HepG2 (cell line): ENCODE data around the gene SNHG17. TPM values are rescaled to one million over a fixed set of nuclear protein-coding genes. Genes with fewer than 3 reads are reported as not detected.

Source experiments
- FOSL1 ChIP-seq: sonication (generic); formaldehyde crosslinking; IDR thresholded peaks from 2 replicates; pipeline ENCODE4 v1.9.0; 2021; ENCODE audit warnings: missing genetic modification reagents, borderline replicate concordance
- GFI1 ChIP-seq: sonication (generic); formaldehyde crosslinking; IDR thresholded peaks from 2 replicates; pipeline ENCODE4 v1.5.0; 2020; ENCODE audit warnings: missing genetic modification reagents, mild to moderate bottlenecking, borderline replicate concordance
- HDAC2 ChIP-seq: sonication (generic); formaldehyde crosslinking; IDR thresholded peaks from 2 replicates; pipeline ENCODE4 v1.4.0; 2020; ENCODE audit warnings: missing genetic modification reagents
- JUND ChIP-seq: sonication (generic); formaldehyde crosslinking; IDR thresholded peaks from 2 replicates; pipeline ENCODE4 v1.8.0; 2022; ENCODE audit warnings: mild to moderate bottlenecking, missing genetic modification reagents
- KDM3A ChIP-seq: IDR thresholded peaks from 2 replicates; pipeline ENCODE4 v1.6.1; 2018; ENCODE audit warnings: low read depth, missing compliant biosample characterization
- MAFG ChIP-seq: sonication (generic); formaldehyde crosslinking; IDR thresholded peaks from 2 replicates; pipeline ENCODE4 v1.5.1; 2020; ENCODE audit warnings: mild to moderate bottlenecking, missing genetic modification reagents
- MIER2 ChIP-seq: IDR thresholded peaks from 2 replicates; pipeline ENCODE4 v1.6.1; 2016; ENCODE audit warnings: missing biosample characterization, missing genetic modification reagents
- NCOA2 ChIP-seq: sonication (generic); formaldehyde crosslinking; IDR thresholded peaks from 2 replicates; pipeline ENCODE4 v1.8.0; 2022; ENCODE audit warnings: inconsistent platforms
- SIN3B ChIP-seq: fragments of 150-350 bp; IDR thresholded peaks from 2 replicates; pipeline ENCODE4 v1.6.1; 2014; ENCODE audit warnings: low read length
- SNRNP70 ChIP-seq: fragments of 200-400 bp; formaldehyde crosslinking; IDR thresholded peaks from 2 replicates; pipeline ENCODE4 v1.6.1; 2017; ENCODE audit warnings: mild to moderate bottlenecking, low read depth, low read length, moderate library complexity
- SRF ChIP-seq: IDR thresholded peaks from 2 replicates; pipeline ENCODE4 v1.6.1; 2011; ENCODE audit warnings: mild to moderate bottlenecking, low read depth, low read length, moderate library complexity
- ZEB1 ChIP-seq: IDR thresholded peaks from 2 replicates; pipeline ENCODE4 v1.6.1; 2012; ENCODE audit warnings: mild to moderate bottlenecking, low read depth, inconsistent platforms; ENCODE audit not compliant: insufficient replicate concordance
- ZKSCAN5 ChIP-seq: sonication (generic); formaldehyde crosslinking; IDR thresholded peaks from 2 replicates; pipeline ENCODE4 v1.5.1; 2020; ENCODE audit warnings: mild to moderate bottlenecking, missing genetic modification reagents
- ZNF10 ChIP-seq: sonication (generic); formaldehyde crosslinking; IDR thresholded peaks from 2 replicates; pipeline ENCODE4 v1.4.0; 2020; ENCODE audit warnings: mild to moderate bottlenecking, low read depth, missing genetic modification reagents, borderline replicate concordance
- ZNF567 ChIP-seq: sonication (generic); formaldehyde crosslinking; IDR thresholded peaks from 2 replicates; pipeline ENCODE4 v1.8.1; 2023; ENCODE audit warnings: mild to moderate bottlenecking, missing genetic modification reagents, borderline replicate concordance
- ZNF616 ChIP-seq: sonication (generic); formaldehyde crosslinking; IDR thresholded peaks from 2 replicates; pipeline ENCODE4 v1.5.0; 2020; ENCODE audit warnings: low read depth, mild to moderate bottlenecking, missing genetic modification reagents
- ZSCAN22 ChIP-seq: sonication (generic); formaldehyde crosslinking; IDR thresholded peaks from 2 replicates; pipeline ENCODE4 v1.4.0; 2020; ENCODE audit warnings: mild to moderate bottlenecking, missing genetic modification reagents
- ZSCAN31 ChIP-seq: sonication (generic); formaldehyde crosslinking; IDR thresholded peaks from 2 replicates; pipeline ENCODE4 v1.5.0; 2020; ENCODE audit warnings: low read depth, mild to moderate bottlenecking, missing genetic modification reagents
- polyA plus RNA-seq, 8 experiments: library from polyadenylated mRNA; depleted of rRNA in 3 of 8; stranded (reverse) in 7 of 8; unstranded in 1 of 8; fragments of >200 nt; fragmentation: Illumina TruSeq in 4 of 8; extraction: Trizol in 4 of 8; gene quantifications; 2 replicates each; pipeline versions ENCODE4 v1.2.1 to v1.2.3, GENCODE V29; 2011 to 2016; ENCODE audit warnings: low read depth in 4 of 8, missing spikeins in 1 of 8, mixed read lengths in 1 of 8; ENCODE audit not compliant: insufficient read depth in 1 of 8
- total RNA-seq, 5 experiments: library from RNA; depleted of rRNA; stranded (reverse); fragments of >200 nt; fragmentation: Illumina TruSeq; extraction: Trizol; gene quantifications; 2 replicates each; pipeline ENCODE4 v1.2.3, GENCODE V29; 2016; ENCODE audit warnings: low read depth in 1 of 5
- TF ChIP-seq, protein P1 (sequence below): sonication (generic); formaldehyde crosslinking; IDR thresholded peaks from 2 replicates; pipeline ENCODE4 v1.4.0; 2020; ENCODE audit warnings: missing genetic modification reagents
- TF ChIP-seq, protein P2 (sequence below): sonication (generic); formaldehyde crosslinking; conservative IDR thresholded peaks from 2 replicates; pipeline ENCODE4 v1.8.0; 2022; ENCODE audit warnings: missing genetic modification reagents
- TF ChIP-seq, protein P3 (sequence below), 2 experiments: IDR thresholded peaks; 2 replicates each; pipeline ENCODE4 v1.6.1; 2011 to 2012; ENCODE audit warnings: low read length in 2 of 2, borderline replicate concordance in 1 of 2, low read depth in 1 of 2, mild to moderate bottlenecking in 1 of 2, moderate library complexity in 1 of 2
- TF ChIP-seq, protein P4 (sequence below): IDR thresholded peaks from 2 replicates; pipeline ENCODE4 v1.6.1; 2016; ENCODE audit warnings: missing genetic modification reagents, missing compliant biosample characterization

SNHG17 gene
- total and polyA plus RNA-seq, 2 of the 13 experiments (the other 11 are each of a cell fraction or from before 2014, with no cell fraction given) = 26.2 to 41.2 TPM

DNA sequence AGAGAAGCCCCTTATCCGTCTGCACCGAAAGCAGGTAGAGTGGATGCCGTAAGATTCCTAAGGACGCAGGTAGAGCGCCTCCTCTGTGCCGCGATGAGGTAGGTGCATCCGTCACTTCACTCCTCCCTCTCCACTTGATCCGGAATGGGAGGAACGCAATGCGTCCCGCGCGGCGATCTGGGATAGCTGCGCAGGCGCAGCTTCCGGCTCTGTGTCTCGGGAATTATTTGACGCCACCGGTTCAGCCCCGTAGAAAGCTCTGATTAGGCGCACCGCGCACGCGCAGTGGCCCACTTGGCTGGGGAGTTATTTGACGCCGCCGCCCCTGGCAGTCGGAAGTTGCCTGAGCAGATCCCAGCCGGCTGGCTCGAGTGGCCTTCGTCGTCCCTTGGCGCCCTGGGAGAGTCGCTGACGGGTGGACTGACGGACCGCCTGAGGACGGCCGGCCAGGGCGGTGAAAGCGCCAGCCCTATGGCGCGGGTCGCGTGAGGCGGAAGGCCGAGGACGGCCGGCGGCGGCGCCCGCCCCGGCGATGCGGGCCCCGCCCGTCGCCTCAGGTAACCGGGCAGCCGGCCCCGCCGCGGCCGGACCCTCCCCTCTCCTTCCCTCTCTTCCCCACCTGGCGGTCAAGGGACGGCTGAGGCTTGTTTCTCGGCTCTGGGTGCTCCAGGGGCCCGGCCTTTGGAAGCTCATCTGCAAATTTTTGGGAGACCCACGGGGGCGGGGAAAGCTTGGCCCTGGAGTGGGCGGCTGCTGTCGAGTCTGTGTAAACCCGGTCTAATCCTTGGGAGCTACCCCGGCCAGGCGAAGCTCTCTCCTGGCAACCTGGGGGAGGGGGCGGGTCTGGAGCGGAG, 37.6 kb upstream of the SNHG17 start, which contains the start of gene RALGAPB (continued):
- TF ChIP-seq ZSCAN31 (CRISPR knock-in tag) = peak; percentile 99
- TF ChIP-seq FOSL1 (CRISPR knock-in tag) = no peak
- TF ChIP-seq, protein P1, sequence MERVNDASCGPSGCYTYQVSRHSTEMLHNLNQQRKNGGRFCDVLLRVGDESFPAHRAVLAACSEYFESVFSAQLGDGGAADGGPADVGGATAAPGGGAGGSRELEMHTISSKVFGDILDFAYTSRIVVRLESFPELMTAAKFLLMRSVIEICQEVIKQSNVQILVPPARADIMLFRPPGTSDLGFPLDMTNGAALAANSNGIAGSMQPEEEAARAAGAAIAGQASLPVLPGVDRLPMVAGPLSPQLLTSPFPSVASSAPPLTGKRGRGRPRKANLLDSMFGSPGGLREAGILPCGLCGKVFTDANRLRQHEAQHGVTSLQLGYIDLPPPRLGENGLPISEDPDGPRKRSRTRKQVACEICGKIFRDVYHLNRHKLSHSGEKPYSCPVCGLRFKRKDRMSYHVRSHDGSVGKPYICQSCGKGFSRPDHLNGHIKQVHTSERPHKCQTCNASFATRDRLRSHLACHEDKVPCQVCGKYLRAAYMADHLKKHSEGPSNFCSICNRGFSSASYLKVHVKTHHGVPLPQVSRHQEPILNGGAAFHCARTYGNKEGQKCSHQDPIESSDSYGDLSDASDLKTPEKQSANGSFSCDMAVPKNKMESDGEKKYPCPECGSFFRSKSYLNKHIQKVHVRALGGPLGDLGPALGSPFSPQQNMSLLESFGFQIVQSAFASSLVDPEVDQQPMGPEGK = peak; percentile 83
- TF ChIP-seq SNRNP70 = no peak
- TF ChIP-seq JUND (CRISPR knock-in tag) = no peak
- no peak for TF ChIP-seq MIER2 (CRISPR knock-in tag)
- peak; percentile 46; the same call in 1 of the 2 replicates for TF ChIP-seq NCOA2 (CRISPR knock-in tag)
- TF ChIP-seq ZKSCAN5 (CRISPR knock-in tag) = no peak
- TF ChIP-seq ZNF616 = no peak
- TF ChIP-seq KDM3A (CRISPR knock-in tag) = peak; percentile 81
- no peak for TF ChIP-seq ZSCAN22 (CRISPR knock-in tag)
- peak; percentile 10 for TF ChIP-seq SIN3B
- TF ChIP-seq GFI1 = peak; percentile 10; the same call in 1 of the 2 replicates
- TF ChIP-seq, protein P2, sequence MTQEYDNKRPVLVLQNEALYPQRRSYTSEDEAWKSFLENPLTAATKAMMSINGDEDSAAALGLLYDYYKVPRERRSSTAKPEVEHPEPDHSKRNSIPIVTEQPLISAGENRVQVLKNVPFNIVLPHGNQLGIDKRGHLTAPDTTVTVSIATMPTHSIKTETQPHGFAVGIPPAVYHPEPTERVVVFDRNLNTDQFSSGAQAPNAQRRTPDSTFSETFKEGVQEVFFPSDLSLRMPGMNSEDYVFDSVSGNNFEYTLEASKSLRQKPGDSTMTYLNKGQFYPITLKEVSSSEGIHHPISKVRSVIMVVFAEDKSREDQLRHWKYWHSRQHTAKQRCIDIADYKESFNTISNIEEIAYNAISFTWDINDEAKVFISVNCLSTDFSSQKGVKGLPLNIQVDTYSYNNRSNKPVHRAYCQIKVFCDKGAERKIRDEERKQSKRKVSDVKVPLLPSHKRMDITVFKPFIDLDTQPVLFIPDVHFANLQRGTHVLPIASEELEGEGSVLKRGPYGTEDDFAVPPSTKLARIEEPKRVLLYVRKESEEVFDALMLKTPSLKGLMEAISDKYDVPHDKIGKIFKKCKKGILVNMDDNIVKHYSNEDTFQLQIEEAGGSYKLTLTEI (CRISPR knock-in tag) = no peak
- TF ChIP-seq ZNF10 = no peak
- no peak for TF ChIP-seq SRF
- TF ChIP-seq ZNF567 (CRISPR knock-in tag) = 0 out of 2 replicates have a peak, but pooled peaks have one; percentile 77
- TF ChIP-seq ZEB1 = peak; percentile 95
- peak; percentile 92 for TF ChIP-seq HDAC2 (CRISPR knock-in tag)
- no peak for TF ChIP-seq MAFG (CRISPR knock-in tag)
- TF ChIP-seq, protein P3, sequence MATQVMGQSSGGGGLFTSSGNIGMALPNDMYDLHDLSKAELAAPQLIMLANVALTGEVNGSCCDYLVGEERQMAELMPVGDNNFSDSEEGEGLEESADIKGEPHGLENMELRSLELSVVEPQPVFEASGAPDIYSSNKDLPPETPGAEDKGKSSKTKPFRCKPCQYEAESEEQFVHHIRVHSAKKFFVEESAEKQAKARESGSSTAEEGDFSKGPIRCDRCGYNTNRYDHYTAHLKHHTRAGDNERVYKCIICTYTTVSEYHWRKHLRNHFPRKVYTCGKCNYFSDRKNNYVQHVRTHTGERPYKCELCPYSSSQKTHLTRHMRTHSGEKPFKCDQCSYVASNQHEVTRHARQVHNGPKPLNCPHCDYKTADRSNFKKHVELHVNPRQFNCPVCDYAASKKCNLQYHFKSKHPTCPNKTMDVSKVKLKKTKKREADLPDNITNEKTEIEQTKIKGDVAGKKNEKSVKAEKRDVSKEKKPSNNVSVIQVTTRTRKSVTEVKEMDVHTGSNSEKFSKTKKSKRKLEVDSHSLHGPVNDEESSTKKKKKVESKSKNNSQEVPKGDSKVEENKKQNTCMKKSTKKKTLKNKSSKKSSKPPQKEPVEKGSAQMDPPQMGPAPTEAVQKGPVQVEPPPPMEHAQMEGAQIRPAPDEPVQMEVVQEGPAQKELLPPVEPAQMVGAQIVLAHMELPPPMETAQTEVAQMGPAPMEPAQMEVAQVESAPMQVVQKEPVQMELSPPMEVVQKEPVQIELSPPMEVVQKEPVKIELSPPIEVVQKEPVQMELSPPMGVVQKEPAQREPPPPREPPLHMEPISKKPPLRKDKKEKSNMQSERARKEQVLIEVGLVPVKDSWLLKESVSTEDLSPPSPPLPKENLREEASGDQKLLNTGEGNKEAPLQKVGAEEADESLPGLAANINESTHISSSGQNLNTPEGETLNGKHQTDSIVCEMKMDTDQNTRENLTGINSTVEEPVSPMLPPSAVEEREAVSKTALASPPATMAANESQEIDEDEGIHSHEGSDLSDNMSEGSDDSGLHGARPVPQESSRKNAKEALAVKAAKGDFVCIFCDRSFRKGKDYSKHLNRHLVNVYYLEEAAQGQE (IDR thresholded peaks at IDR 0.05; ENCODE audit: borderline replicate concordance in 1 of 2, low read depth in 1 of 2, low read length in 2 of 2) = peak in 1 of 2 experiments; percentile 24; a peak in 1 of 4 replicates
- TF ChIP-seq, protein P4, sequence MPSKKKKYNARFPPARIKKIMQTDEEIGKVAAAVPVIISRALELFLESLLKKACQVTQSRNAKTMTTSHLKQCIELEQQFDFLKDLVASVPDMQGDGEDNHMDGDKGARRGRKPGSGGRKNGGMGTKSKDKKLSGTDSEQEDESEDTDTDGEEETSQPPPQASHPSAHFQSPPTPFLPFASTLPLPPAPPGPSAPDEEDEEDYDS (CRISPR knock-in tag) = peak; percentile 91
